ENCODE measurements around the gene HNRNPAB.
"Not testable (repeated sequence)": the region's sequence is repeated elsewhere in the genome, so short reads cannot be mapped to it uniquely, and the experiment has no call there.

Gene HNRNPAB

GRCh38 chr5:178234121-178234749, 29.9 kb downstream of the HNRNPAB start:
- Mint-ChIP-seq H3K27ac (peak overlapping the region; percentile 5), H3K9me3 (no peaks in the 10 kb centered on the region), H3K36me3 (peaks cover 18 to 22% of the 10 kb centered on the region in 2 donors), H3K27me3 (no peaks in the 10 kb centered on the region), H3K4me3 (no peak overlapping the region), H3K4me1 (peaks cover 29 to 53% of the 10 kb centered on the region in 2 donors)
- ATAC-seq (replicated peaks) = no peak
- no peak for DNase-seq

DNA sequence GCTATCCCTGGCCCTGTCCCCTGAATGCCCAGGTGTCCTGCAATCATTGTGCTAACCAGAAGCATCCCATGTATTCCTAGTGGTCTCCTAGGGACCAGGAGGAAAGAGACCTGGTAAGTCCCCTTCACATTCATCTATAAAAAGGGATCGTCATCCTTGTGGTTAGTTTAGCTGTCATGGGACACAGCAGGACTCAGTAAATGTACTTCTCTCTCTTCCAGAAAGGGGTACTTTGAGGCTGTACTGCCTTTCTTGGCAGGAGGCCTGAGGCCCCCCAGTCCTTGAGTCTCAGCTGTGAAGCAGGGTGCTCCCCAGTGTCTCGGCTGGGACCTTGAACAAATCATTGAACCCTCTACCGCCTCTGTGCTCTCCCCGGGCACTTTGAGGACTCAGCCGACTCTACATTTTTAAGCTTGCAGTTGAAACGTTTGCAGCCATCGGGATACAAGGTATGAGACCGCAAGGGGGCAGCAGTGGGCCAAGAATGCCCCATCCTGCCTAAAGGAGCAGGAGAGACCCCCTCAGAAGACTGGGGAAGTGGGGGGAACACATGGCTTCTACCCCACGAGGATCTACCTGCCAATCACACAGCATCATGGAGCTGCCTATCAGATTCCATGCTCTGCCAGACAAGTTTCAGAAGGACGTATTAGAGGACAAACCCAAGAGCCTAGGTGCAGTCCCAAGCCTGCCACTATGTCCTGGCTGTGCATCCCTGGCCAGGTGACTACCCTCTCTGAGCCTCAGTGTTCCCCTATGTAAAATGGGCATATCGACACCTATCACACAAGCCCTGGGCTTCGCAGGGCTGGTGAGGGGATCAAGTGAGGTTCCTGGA, 30.6 kb downstream of the HNRNPAB start:
- Mint-ChIP-seq H3K9me3 (no peaks in the 10 kb centered on the region), H3K4me1 (peaks cover 27 to 50% of the 10 kb centered on the region in 2 donors), H3K36me3 (peaks cover 14 to 16% of the 10 kb centered on the region in 2 donors), H3K27ac (peak overlapping the region; percentile 11), H3K4me3 (no peak overlapping the region), H3K27me3 (no peaks in the 10 kb centered on the region)
- ATAC-seq (replicated peaks) (peak; percentile 28 to 29), DNase-seq (peak; percentile 45)

GRCh38 chr5:178235588-178235974, 31.2 kb downstream of the HNRNPAB start:
- no peak for DNase-seq
- H3K4me1 Mint-ChIP-seq = peaks cover 28 to 51% of the 10 kb centered on the region in 2 donors
- H3K27ac Mint-ChIP-seq = no peak overlapping the region
- no peak for ATAC-seq (replicated peaks)
- H3K36me3 Mint-ChIP-seq = peaks cover 11 to 14% of the 10 kb centered on the region in 2 donors
- H3K27me3 Mint-ChIP-seq = no peaks in the 10 kb centered on the region
- H3K4me3 Mint-ChIP-seq = no peak overlapping the region
- H3K9me3 Mint-ChIP-seq = no peaks in the 10 kb centered on the region

DNA sequence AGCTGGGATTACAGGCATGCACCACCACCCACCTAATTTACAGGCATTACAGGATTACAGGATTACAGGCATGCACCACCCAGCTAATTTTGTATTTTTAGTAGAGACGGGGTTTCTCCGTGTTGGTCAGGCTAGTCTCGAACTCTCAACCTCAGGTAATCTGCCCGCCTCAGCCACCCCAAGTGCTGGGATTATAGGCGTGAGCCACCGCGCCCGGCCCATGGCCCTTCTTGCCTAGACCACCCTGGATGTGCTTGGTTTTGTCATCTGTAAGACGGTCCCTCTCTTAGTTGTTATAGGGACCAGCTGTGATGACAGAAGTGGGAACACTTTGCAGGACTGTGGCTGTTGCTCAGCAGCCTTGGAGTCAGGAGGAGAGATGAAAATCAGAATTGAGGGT, 31.8 kb downstream of the HNRNPAB start:
- no peak overlapping the region for H3K4me3 Mint-ChIP-seq
- no peaks in the 10 kb centered on the region for H3K27me3 Mint-ChIP-seq
- H3K27ac Mint-ChIP-seq = no peak overlapping the region
- H3K4me1 Mint-ChIP-seq = peaks cover 29 to 51% of the 10 kb centered on the region in 2 donors
- no peaks in the 10 kb centered on the region for H3K9me3 Mint-ChIP-seq
- DNase-seq (no peak), ATAC-seq (replicated peaks) (no peak)
- H3K36me3 Mint-ChIP-seq = peaks cover 6 to 10% of the 10 kb centered on the region in 2 donors

GRCh38 chr5:178236679-178237078, 32.3 kb downstream of the HNRNPAB start:
- H3K4me3 Mint-ChIP-seq = no peak overlapping the region
- H3K36me3 Mint-ChIP-seq = peaks cover 1 to 4% of the 10 kb centered on the region in 2 donors
- no peak overlapping the region for H3K27ac Mint-ChIP-seq
- DNase-seq = no peak
- H3K9me3 Mint-ChIP-seq = no peaks in the 10 kb centered on the region
- ATAC-seq (replicated peaks) = no peak
- H3K27me3 Mint-ChIP-seq = no peaks in the 10 kb centered on the region
- H3K4me1 Mint-ChIP-seq = peaks cover 28 to 51% of the 10 kb centered on the region in 2 donors

DNA sequence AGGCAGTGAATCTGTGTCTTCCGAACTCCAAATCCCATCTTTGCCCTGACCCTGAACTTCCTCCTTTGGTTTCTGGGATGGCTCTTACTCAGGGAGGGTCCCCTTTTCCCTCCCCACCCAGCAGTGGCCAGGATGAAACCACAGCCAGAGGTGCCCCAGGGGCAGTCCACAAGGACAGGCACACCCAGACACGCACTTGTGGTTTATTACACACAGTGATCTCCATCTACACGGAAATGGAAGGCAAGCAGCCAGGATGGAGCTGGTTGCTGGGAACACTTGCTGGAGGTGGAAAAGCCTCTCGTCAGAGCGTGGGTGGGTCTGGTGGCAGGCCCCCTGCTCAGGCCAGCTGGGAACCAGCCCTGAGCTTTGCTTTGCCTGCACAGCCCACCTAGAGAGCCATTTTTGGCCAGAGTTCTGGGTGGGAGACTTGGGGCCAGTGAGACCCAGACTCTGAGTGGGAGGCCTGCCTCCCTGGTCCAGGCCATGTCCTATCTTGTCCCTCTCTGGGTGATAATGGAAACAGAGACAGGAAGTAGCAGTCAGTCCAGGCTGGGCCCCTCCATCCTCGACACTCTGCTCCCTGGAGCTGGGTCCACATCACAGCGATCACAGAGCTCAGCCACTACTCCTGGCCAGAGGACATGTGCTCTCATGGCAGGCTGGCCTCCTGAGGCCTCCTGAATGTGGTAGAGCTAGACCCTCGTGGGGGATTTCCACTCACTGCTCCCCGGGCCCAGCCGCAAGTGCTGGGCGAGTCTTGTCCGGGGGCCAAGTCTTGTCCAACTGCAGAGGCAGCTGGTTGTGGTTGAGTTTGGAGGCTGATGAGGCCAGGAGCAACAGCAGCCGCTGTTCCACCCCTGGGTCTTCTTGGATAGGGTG, 33.3 kb downstream of the HNRNPAB start:
- Mint-ChIP-seq H3K4me3 (no peak overlapping the region), H3K27ac (peak overlapping the region; percentile 42), H3K9me3 (no peaks in the 10 kb centered on the region), H3K4me1 (peaks cover 28 to 56% of the 10 kb centered on the region in 2 donors), H3K36me3 (peaks cover 0 to 1% of the 10 kb centered on the region in 2 donors), H3K27me3 (no peaks in the 10 kb centered on the region)
- DNase-seq = no peak
- no peak for ATAC-seq (replicated peaks)

DNA sequence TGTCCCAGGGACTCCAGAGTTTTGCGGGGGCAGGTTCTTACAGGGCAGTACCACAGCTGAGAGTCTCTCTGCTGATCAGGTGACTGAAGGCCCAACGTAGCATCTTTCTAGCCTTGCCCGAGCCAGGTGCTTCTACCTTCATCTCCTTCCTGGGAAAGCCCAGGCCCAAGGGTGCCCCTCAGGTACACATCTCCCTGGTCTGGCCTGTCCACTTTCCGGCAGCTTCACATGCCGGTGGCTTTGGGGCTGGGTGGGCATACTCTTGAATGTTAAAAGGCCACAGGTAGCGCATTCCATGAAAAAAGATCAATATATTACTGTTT, 33.9 kb downstream of the HNRNPAB start:
- peaks cover 28 to 56% of the 10 kb centered on the region in 2 donors for H3K4me1 Mint-ChIP-seq
- no peak overlapping the region for H3K27ac Mint-ChIP-seq
- ATAC-seq (replicated peaks) (no peak), DNase-seq (no peak)
- H3K36me3 Mint-ChIP-seq = peaks cover 0 to 1% of the 10 kb centered on the region in 2 donors
- no peaks in the 10 kb centered on the region for H3K27me3 Mint-ChIP-seq
- H3K4me3 Mint-ChIP-seq = no peak overlapping the region
- H3K9me3 Mint-ChIP-seq = no peaks in the 10 kb centered on the region

- Mint-ChIP-seq H3K27ac (peak overlapping the region; percentile 69), H3K9me3 (no peaks in the 10 kb centered on the region), H3K27me3 (no peaks in the 10 kb centered on the region), H3K4me1 (peaks cover 28 to 56% of the 10 kb centered on the region in 2 donors), H3K36me3 (peaks cover 0 to 1% of the 10 kb centered on the region in 2 donors), H3K4me3 (no peak overlapping the region)
- ATAC-seq (replicated peaks) (no peak), DNase-seq (no peak)
These were observed 34.6 kb downstream of the HNRNPAB start for GRCh38 chr5:178238711-178239592.

DNA sequence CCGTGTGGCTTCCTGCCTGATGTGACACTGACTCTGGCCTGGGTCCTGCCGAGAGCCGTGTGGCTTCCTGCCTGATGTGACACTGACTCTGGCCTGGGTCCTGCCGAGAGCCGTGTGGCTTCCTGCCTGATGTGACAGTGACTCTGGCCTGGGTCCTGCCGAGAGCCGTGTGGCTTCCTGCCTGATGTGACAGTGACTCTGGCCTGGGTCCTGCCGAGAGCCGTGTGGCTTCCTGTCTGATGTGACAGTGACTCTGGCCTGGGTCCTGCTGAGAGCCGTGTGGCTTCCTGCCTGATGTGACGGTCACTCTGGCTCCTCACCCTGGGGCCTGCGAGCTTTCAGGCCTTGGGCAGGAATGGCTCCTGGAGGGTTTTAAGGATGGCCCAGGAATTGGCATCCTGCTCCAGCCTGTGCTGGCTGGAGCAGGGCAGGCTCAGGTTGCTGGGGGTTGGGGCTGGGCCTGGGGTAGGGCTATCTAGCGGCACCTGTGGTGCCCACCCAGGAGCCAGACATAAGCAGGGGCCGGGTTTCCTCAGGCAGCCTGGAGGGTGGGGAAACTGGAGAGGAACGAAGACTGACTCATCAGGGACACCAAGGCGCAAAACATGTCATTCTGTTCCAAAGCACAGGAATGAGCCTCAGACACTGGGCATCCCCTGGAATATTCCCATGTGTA, 35.4 kb downstream of the HNRNPAB start:
- not testable (repeated sequence) for H3K36me3 Mint-ChIP-seq; H3K27me3 Mint-ChIP-seq; ATAC-seq (replicated peaks); DNase-seq; H3K9me3 Mint-ChIP-seq
- H3K27ac Mint-ChIP-seq = peak overlapping the region; percentile 90
- peaks cover 28 to 50% of the 10 kb centered on the region in 2 donors for H3K4me1 Mint-ChIP-seq
- peak overlapping the region; percentile 61 to 75 for H3K4me3 Mint-ChIP-seq

DNA sequence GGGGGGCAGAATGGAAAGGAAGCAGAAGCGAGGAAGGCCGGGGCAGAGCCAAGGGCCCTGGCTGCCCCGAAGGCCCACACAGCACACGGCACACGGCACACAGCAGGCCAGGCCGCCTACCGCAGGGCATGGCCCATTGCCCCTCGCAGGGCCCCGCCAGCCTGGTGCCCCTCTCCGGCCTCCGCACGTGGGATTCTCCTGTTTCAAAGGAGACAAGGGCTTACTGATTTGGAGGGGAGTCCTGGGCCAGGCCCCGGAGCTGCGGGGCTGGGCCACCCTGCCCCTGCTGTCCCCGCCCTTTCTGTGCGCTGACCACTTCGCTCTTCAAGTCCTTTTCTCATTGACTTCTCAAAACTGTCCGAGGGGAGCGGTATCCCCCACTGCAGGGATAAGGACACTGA, 36.0 kb downstream of the HNRNPAB start:
- Mint-ChIP-seq H3K4me3 (peak overlapping the region; percentile 78 to 80), H3K27me3 (no peaks in the 10 kb centered on the region), H3K4me1 (peaks cover 24 to 44% of the 10 kb centered on the region in 2 donors), H3K27ac (peak overlapping the region; percentile 96), H3K36me3 (peaks cover 0 to 1% of the 10 kb centered on the region in 2 donors), H3K9me3 (no peaks in the 10 kb centered on the region)
- no peak for DNase-seq
- ATAC-seq (replicated peaks) = no peak

GRCh38 chr5:178240766-178241165, 36.4 kb downstream of the HNRNPAB start:
- Mint-ChIP-seq H3K27ac (peak overlapping the region; percentile 96), H3K4me3 (peak overlapping the region; percentile 78 to 80), H3K4me1 (peaks cover 24 to 44% of the 10 kb centered on the region in 2 donors), H3K27me3 (no peaks in the 10 kb centered on the region), H3K9me3 (no peaks in the 10 kb centered on the region), H3K36me3 (peaks cover 0 to 1% of the 10 kb centered on the region in 2 donors)
- peak; percentile 71 to 76 for ATAC-seq (replicated peaks)
- DNase-seq = no peak

GRCh38 chr5:178241231-178241663, 36.9 kb downstream of the HNRNPAB start:
- H3K4me1 Mint-ChIP-seq = peaks cover 24 to 44% of the 10 kb centered on the region in 2 donors
- H3K4me3 Mint-ChIP-seq = peak overlapping the region; percentile 78 to 80
- no peaks in the 10 kb centered on the region for H3K9me3 Mint-ChIP-seq
- peaks cover 0 to 1% of the 10 kb centered on the region in 2 donors for H3K36me3 Mint-ChIP-seq
- peak overlapping the region; percentile 96 for H3K27ac Mint-ChIP-seq
- H3K27me3 Mint-ChIP-seq = no peaks in the 10 kb centered on the region
- DNase-seq (no peak), ATAC-seq (replicated peaks) (peak; percentile 66 to 71)

- Mint-ChIP-seq H3K4me1 (peaks cover 22 to 48% of the 10 kb centered on the region in 2 donors), H3K27ac (no peak overlapping the region), H3K27me3 (no peaks in the 10 kb centered on the region), H3K36me3 (peaks cover 0 to 1% of the 10 kb centered on the region in 2 donors), H3K9me3 (no peaks in the 10 kb centered on the region), H3K4me3 (peak overlapping the region; percentile 33 to 78)
- ATAC-seq (replicated peaks) (peak in 1 of 2 donors; percentile 4), DNase-seq (no peak)
These were observed 37.4 kb downstream of the HNRNPAB start for GRCh38 chr5:178241688-178242231.
